NCI-H524 (cell line): ENCODE data around the gene RNU1-2.
"Not testable (repeated sequence)": the region's sequence is repeated elsewhere in the genome, so short reads cannot be mapped to it uniquely, and the experiment has no call there.

Experiments
- DNase-seq, 2 experiments: peaks; one replicate each; lab custom pipeline; 2025; lab: John Stamatoyannopoulos, UW

Gene RNU1-2

GRCh38 chr1:16911851-16912721 lies 16.3 kb downstream of the RNU1-2 start:
- DNase-seq: not testable (repeated sequence)

DNA sequence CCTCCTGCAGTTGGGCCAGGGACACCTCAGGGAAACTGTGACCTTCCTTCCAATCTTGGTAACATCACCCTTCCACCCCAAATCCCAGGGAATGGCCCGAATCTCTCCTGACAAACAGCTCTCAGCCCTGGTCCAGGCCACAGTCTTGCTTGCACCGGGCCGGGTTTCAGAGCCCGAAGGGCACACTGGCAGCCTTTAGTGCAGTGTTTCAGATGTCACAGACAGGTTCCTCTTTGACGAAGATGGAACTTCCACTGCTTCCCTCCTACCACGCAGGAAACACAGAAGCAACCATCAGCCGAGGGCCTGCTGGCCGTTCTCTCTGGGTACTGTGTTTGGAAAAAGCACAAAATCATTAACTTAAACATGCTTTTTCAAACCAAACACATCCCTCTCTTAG lies 17.0 kb downstream of the RNU1-2 start:
- not testable (repeated sequence) for DNase-seq

GRCh38 chr1:16913181-16913832 lies 17.5 kb downstream of the RNU1-2 start:
- DNase-seq: no peak

DNA sequence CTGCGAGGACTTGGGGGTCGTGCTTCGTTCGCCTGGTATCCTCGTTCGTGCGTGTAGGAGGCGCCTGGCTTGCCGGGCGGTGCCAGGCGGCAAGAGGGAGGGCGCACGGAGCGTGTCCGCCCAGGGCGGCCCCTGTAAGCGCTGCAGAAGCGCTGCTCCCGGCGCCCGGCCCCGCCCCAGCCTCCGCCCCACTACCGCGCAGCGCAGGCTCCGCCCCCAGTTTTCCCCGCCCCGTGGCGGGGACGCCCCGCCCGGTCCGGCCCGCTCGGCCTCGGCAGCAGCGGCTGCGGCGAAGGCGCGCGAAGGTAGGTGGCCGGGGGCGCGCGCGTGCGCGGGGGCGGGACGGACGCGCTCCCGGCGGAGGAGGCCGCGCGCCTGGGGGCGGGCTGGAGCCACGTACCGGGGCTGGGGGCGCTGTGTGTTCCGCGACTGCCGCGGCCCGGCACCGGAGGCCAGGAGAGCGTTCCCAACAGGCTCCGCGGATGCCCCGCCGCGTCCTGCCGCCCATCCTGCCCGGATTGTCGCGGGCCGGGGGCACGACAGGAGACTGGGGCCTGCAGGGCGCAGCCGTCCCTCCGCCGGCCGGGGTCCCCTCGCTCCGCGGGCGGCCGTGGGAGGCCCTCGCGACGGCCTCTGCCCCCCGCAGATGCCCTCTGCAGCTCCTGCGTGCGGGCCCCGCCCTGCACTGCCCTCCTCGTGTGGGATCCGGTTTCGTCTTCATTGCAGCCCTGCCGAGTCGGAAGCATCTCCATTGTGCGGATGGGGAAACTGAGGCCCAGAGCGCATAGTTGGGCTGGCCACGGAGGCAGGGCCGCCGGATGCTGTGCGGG lies 18.3 kb downstream of the RNU1-2 start:
- peak; percentile 69 to 90 for DNase-seq

DNA sequence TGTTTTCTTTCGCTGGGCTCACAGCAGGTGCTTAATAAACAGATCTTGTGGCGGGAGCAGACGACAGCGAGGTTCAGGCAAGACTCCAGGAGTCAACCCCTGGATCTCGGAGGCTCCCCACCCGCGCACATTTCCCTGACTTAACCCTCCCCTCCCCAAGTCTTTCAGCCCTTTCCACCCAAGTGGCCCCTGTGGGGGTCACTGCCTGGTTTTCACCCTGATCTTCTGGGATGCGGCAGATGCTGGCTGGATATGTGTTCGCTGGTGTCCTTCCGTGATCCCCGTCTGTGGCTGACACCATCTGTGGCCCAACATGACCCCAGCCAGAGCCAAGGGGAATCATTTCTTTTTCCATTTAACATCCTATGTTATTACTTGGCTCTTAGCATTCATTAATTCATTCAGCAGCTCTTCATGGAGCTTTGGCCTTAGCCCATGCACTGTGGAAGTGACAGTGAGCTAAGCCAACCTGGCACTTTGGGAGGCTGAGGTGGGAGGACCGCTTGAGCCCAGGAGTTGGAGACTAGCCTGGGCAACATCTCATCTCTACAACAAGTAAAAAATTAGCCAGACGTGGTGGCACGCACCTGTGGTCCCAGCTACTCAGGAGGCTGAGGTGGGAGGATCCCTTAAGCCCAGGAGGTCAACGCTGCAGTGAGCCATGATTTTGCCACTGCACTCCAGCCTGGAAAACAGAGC lies 19.3 kb downstream of the RNU1-2 start:
- peak in 1 of 2 experiments; percentile 45 for DNase-seq

GRCh38 chr1:16915627-16915973 lies 19.8 kb downstream of the RNU1-2 start:
- no peak for DNase-seq

DNA sequence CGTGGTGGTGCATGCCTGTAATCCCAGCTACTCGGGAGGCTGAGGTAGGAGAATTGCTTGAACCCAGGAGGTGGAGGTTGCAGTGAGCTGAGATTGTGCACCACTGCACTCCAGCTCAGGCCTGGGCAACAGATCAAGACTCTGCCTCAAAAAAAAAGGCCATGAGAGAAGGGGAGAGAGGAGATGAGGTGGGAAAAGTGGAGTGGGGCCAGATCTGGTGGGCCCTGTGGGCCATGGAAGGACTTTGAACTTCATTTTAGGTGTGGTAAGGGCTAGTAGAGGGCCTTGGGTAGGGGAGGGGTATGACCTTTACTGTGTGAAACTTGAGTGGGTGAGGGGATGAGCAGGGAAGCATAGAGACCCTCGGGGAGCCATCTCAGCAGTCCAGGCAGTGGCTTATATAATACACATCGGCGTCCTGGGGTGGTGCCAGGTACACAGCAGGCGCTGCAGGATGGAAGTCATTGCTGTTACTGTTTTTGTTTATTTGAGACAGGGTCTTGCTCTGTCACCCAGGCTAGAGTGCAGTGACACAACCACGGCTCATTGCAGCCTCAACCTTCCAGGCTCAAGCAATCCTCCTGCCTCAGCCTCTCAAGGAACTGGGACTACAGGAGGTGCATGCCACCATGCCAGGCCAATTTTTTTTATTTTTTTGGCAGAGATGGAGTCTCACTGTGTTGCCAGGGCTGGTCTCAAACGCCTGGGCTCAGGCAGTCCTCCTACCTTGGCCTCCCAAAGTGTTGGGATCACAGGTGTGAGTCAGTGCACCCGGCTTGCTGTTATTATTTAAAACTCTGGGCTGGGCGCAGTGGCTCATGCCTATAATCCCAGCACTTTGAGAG lies 20.5 kb downstream of the RNU1-2 start:
- DNase-seq: not testable (repeated sequence)

GRCh38 chr1:16918371-16918770 lies 22.6 kb downstream of the RNU1-2 start:
- DNase-seq: no peak

- not testable (repeated sequence) for DNase-seq
Observed at GRCh38 chr1:16918936-16919665, 23.3 kb downstream of the RNU1-2 start.

DNA sequence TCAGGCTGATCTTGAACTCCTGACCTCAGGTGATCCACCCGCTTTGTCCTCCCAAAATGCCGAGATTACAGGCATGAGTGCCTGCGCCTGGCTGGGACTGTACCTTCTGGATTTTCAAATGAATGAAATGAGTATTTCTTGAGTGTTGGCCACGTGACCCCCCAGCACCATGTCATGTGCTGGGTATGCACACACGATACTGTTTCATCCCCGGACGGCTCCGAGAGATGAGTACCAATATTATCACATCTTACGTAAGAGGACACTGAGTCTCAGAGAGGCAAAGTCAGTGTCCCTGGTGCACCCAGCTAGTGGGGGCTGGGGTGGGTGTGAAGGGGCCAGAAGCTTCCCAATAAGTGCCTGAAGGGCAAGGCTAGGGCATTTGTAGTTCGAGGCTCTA lies 25.2 kb downstream of the RNU1-2 start:
- no peak for DNase-seq

DNA sequence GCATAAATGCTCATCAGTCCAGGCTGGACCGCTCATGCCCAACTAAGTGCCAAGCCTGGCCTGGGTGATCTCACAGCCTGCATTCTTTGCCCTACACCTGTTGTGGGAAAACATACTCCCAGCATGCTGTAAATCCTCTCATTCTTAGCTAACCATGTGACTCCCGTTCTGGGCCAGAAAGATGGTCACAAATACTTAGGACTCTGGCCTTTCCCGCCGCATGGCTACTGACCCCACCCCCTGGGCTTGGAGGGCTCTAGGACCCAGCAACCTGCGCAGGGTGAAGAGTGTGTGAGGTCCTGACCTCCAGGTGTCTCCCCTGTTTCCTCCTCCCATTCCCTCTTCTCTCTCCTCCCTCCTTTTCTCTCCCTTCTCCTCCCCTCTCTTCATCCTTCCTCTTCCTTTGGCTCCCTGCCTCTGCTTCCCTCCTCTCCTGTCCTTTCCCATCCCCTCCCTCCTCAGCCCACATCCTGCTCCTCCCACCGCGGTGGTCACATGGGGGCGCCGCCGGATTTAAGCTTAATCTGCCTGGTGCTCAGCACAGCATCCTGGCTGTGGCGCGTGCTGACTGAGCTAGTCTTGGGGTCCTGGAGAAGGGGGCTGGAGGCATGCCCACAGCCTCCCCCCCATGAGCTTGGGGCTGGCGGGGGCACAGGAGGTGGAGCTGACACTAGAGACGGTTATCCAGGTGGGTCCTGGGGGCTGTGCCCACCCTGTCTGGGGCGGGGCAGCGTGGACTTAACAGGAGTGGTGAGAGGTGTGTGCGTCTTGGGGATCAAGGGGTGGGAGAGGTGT lies 25.8 kb downstream of the RNU1-2 start, which contains the start of gene CROCC:
TSS of gene CROCC (plus strand) at position 541 of the 795 bp plus-strand sequence. CDS start at position 629, 88 bp downstream.
- DNase-seq: peak; percentile 69 to 73

DNA sequence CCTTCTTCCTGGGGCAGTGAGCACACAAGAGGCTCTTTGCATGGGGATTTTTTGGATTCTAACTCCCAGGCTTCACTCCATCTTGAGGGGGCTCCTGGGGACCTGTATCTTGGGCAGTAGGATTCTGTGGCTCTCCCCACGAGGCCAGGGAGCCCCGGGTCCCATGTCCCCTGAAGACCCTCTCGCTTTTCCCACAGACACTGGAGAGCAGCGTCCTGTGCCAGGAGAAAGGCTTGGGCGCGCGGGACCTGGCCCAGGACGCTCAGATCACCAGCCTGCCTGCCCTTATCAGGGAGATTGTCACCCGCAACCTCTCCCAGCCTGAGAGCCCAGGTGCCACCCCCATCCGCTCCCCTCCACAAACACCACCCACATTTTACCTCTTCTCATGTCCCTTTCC lies 26.7 kb downstream of the RNU1-2 start:
- DNase-seq: no peak

DNA sequence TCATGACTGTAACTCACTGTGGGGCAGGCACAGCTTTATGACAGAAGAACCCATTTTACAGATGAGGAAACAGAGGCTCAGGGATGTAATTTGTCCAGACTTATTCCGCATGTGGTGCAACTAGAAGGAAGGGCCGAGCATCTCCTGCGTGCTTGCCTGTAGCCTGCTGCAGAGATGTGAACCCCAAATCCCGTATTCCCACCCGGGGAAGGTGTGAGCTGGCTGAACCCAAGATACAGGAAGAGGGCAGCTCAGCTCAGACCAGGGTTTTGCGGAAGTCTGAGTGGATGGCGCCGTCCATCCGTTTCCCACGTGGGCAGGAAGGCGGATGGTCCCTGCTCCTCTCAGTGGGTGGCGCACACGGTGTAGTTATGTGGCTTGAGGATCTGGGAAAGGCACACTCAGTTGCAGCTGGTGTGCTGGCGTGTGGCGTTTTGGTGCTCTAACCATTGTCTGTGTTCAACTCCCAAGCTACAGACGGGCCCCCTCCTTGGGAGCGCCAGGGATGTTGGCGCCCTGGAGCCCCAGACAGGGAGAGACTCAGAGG lies 27.2 kb downstream of the RNU1-2 start:
- DNase-seq: no peak

DNA sequence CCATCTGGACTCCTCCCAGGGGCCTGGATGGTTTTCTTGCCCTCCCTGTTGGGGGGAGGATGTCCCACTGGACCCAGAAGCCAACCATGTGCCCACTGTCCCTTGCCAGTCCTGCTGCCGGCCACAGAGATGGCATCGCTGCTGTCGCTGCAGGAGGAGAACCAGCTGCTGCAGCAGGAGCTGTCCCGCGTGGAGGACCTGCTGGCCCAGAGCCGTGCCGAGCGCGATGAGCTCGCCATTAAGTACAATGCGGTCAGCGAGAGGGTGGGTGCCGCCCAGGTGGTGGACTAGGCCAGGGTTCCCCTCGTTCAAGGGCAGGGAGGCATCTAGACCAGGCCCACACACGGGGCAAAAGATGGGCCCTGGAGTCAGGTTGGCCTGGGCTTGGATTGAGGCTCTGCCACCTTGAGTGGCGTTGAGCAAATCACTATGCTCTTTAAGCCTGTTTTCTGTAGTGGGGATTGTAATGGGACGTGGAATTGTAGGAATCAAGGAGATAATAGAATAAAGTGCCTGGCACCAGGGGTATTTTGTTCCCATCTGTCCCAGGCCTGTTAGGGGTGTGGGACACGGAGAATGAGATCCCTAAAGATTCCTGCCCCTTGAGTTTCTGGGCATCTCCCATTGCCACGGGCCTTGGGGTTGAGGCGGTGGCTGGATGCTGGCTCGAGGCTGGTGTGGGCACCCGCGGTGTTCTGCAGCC lies 28.6 kb downstream of the RNU1-2 start:
- DNase-seq: no peak

DNA sequence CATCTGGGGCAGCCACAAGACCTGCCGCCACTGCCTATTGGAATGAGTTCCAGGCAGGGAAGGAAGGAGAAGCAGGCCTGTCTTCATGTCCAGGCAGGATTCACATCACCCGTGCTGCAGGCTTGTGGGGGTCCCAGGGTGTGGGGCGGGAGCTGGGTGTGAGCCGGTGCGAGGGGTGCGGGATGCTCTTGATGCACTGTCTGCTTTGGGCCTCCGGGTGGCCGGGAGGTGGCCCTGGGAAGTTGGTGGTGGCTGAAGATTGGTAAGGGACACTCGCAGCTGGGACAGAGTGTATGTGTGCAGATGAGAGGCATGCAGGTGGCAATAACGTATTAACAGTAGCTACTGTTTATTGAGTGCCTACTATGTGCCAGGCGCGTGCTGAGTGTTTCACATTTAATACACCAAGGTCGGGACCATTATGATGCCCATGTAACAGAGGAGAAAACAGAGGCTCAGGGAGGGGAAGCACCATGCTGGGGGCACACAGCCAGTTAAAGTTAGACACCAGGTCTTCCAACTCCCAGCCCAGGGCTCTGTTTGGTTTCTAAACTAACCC lies 29.2 kb downstream of the RNU1-2 start:
- DNase-seq: no peak

GRCh38 chr1:16925635-16926490 lies 30.1 kb downstream of the RNU1-2 start:
- DNase-seq: no peak

GRCh38 chr1:16926491-16927073 lies 30.8 kb downstream of the RNU1-2 start:
- no peak for DNase-seq
